Mammary epithelial cell (primary cell): ENCODE data around the gene ZNF750.

Source experiments
- EZH2 ChIP-seq: IDR thresholded peaks from 2 replicates; pipeline ENCODE4 v1.6.1; 2012; ENCODE audit warnings: low read length, inconsistent platforms, borderline replicate concordance
- TF ChIP-seq, protein P1 (sequence below), 2 donors: IDR thresholded peaks in 1 of 2; conservative IDR thresholded peaks in 1 of 2; 2 replicates each; pipeline ENCODE4 v1.5.1; 2011 to 2012; ENCODE audit warnings: inconsistent platforms in 2 of 2, low read length in 2 of 2, mild to moderate bottlenecking in 2 of 2, control low read depth in 1 of 2, low read depth in 1 of 2; ENCODE audit not compliant: insufficient read depth in 1 of 2; ENCODE audit errors: extremely low read depth in 1 of 2

DNA sequence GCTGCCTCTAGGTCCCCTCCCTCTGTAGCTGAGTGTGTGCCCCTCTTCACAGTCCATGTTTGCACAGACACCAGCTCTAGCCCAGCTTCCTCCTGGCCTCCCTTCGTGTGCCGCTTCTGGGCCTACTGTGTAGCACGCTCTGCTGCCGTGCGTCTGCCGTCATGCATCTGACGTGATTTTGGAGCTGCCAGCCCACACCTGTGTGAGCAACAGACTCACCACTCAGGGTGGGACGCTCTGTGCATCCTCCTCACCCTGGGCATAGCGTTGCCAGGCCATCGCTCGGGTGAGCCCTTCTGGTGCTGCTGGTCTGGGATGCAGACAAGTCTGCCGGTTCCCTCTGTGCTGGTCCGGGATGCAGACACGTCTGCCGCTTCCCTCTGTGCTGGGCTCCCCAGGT is 39.4 kb upstream of the ZNF750 start:
- TF ChIP-seq, protein P1, sequence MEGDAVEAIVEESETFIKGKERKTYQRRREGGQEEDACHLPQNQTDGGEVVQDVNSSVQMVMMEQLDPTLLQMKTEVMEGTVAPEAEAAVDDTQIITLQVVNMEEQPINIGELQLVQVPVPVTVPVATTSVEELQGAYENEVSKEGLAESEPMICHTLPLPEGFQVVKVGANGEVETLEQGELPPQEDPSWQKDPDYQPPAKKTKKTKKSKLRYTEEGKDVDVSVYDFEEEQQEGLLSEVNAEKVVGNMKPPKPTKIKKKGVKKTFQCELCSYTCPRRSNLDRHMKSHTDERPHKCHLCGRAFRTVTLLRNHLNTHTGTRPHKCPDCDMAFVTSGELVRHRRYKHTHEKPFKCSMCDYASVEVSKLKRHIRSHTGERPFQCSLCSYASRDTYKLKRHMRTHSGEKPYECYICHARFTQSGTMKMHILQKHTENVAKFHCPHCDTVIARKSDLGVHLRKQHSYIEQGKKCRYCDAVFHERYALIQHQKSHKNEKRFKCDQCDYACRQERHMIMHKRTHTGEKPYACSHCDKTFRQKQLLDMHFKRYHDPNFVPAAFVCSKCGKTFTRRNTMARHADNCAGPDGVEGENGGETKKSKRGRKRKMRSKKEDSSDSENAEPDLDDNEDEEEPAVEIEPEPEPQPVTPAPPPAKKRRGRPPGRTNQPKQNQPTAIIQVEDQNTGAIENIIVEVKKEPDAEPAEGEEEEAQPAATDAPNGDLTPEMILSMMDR (conservative IDR thresholded peaks at IDR 0.05 in 1 of 2, IDR thresholded peaks at IDR 0.05 in 1 of 2; ENCODE audit: extremely low read depth in 1 of 2, insufficient read depth in 1 of 2, low read depth in 1 of 2, low read length in 2 of 2), result no peak
- no peak for TF ChIP-seq EZH2
